Mucosa of stomach (tissue), 1 donor: Measurements from ENCODE around the gene SKAP1.

Experiments used
- H3K27me3 ChIP-seq: one replicate; pipeline ENCODE4 v1.7.0; 2013; ENCODE audit warnings: mild to moderate bottlenecking, low read length; ENCODE audit not compliant: control insufficient read depth, insufficient read depth
- H3K36me3 ChIP-seq: one replicate; pipeline ENCODE4 v1.7.0; 2013; ENCODE audit warnings: low read length; ENCODE audit not compliant: control insufficient read depth, insufficient read depth
- H3K4me1 ChIP-seq: one replicate; pipeline ENCODE4 v1.7.0; 2013; ENCODE audit warnings: mild to moderate bottlenecking, low read length; ENCODE audit not compliant: control insufficient read depth, insufficient read depth
- H3K4me3 ChIP-seq: one replicate; pipeline ENCODE4 v1.7.0; 2013; ENCODE audit warnings: low read length
- H3K9ac ChIP-seq: one replicate; pipeline ENCODE4 v1.7.0; 2013; ENCODE audit warnings: mild to moderate bottlenecking, low read length, moderate library complexity
- H3K9me3 ChIP-seq: one replicate; pipeline ENCODE4 v1.7.0; 2013; ENCODE audit warnings: mild to moderate bottlenecking, low read length, moderate library complexity; ENCODE audit not compliant: control insufficient read depth
- donor health status: Pancreatic carcinoma.

The SKAP1 gene

GRCh38 chr17:48241131-48241591, 188.9 kb downstream of the SKAP1 start:
- Histone ChIP-seq H3K9me3 (no peaks in the 10 kb centered on the region), H3K4me3 (no peak overlapping the region), H3K27me3 (no peaks in the 10 kb centered on the region), H3K9ac (no peak overlapping the region), H3K4me1 (no peaks in the 10 kb centered on the region), H3K36me3 (no peaks in the 10 kb centered on the region)

- H3K9ac ChIP-seq, result no peak overlapping the region
These were observed 189.4 kb downstream of the SKAP1 start for GRCh38 chr17:48240562-48241130.

GRCh38 chr17:48240122-48240521, 189.9 kb downstream of the SKAP1 start:
- no peak overlapping the region for H3K9ac ChIP-seq
- H3K36me3 ChIP-seq, result no peaks in the 10 kb centered on the region
- H3K4me3 ChIP-seq, result no peak overlapping the region
- no peaks in the 10 kb centered on the region for H3K27me3 ChIP-seq
- H3K9me3 ChIP-seq, result no peaks in the 10 kb centered on the region
- no peaks in the 10 kb centered on the region for H3K4me1 ChIP-seq

More at GRCh38 chr17:48240562-48241130, 189.4 kb downstream of the SKAP1 start:
- Histone ChIP-seq H3K27me3 (no peaks in the 10 kb centered on the region), H3K9me3 (no peaks in the 10 kb centered on the region), H3K36me3 (no peaks in the 10 kb centered on the region), H3K4me3 (no peak overlapping the region), H3K4me1 (no peaks in the 10 kb centered on the region)

- no peaks in the 10 kb centered on the region for H3K9me3 ChIP-seq
- no peaks in the 10 kb centered on the region for H3K4me1 ChIP-seq
- H3K27me3 ChIP-seq, result no peaks in the 10 kb centered on the region
- no peaks in the 10 kb centered on the region for H3K36me3 ChIP-seq
- H3K4me3 ChIP-seq, result no peak overlapping the region
- H3K9ac ChIP-seq, result no peak overlapping the region
These were observed 190.4 kb downstream of the SKAP1 start for GRCh38 chr17:48239603-48239995.

GRCh38 chr17:48238933-48239602, 190.9 kb downstream of the SKAP1 start:
- no peaks in the 10 kb centered on the region for H3K27me3 ChIP-seq

GRCh38 chr17:48237456-48237855, 192.6 kb downstream of the SKAP1 start:
- H3K36me3 ChIP-seq, result no peaks in the 10 kb centered on the region
- H3K27me3 ChIP-seq, result no peaks in the 10 kb centered on the region
- H3K4me3 ChIP-seq, result no peak overlapping the region
- H3K9me3 ChIP-seq, result no peaks in the 10 kb centered on the region
- no peaks in the 10 kb centered on the region for H3K4me1 ChIP-seq
- H3K9ac ChIP-seq, result no peak overlapping the region

More at GRCh38 chr17:48238933-48239602, 190.9 kb downstream of the SKAP1 start:
- Histone ChIP-seq H3K4me1 (no peaks in the 10 kb centered on the region), H3K9ac (no peak overlapping the region), H3K4me3 (no peak overlapping the region), H3K9me3 (no peaks in the 10 kb centered on the region), H3K36me3 (no peaks in the 10 kb centered on the region)

GRCh38 chr17:48236681-48237134, 193.3 kb downstream of the SKAP1 start:
- H3K9me3 ChIP-seq, result no peaks in the 10 kb centered on the region
- no peaks in the 10 kb centered on the region for H3K27me3 ChIP-seq

GRCh38 chr17:48234922-48235321, 195.1 kb downstream of the SKAP1 start:
- H3K9ac ChIP-seq, result no peak overlapping the region
- no peaks in the 10 kb centered on the region for H3K27me3 ChIP-seq
- no peaks in the 10 kb centered on the region for H3K36me3 ChIP-seq
- H3K4me1 ChIP-seq, result no peaks in the 10 kb centered on the region
- no peak overlapping the region for H3K4me3 ChIP-seq
- H3K9me3 ChIP-seq, result no peaks in the 10 kb centered on the region

More at GRCh38 chr17:48236681-48237134, 193.3 kb downstream of the SKAP1 start:
- no peak overlapping the region for H3K4me3 ChIP-seq
- H3K9ac ChIP-seq, result no peak overlapping the region
- H3K4me1 ChIP-seq, result no peaks in the 10 kb centered on the region
- no peaks in the 10 kb centered on the region for H3K36me3 ChIP-seq

GRCh38 chr17:48231995-48232959, 197.7 kb downstream of the SKAP1 start:
- Histone ChIP-seq H3K27me3 (peaks cover 6% of the 10 kb centered on the region), H3K36me3 (no peaks in the 10 kb centered on the region), H3K4me1 (no peaks in the 10 kb centered on the region), H3K9me3 (no peaks in the 10 kb centered on the region), H3K9ac (no peak overlapping the region), H3K4me3 (no peak overlapping the region)

- no peak overlapping the region for H3K4me3 ChIP-seq
- peaks cover 12% of the 10 kb centered on the region for H3K27me3 ChIP-seq
- no peak overlapping the region for H3K9ac ChIP-seq
- H3K4me1 ChIP-seq, result no peaks in the 10 kb centered on the region
- H3K9me3 ChIP-seq, result no peaks in the 10 kb centered on the region
- H3K36me3 ChIP-seq, result no peaks in the 10 kb centered on the region
These were observed 200.1 kb downstream of the SKAP1 start for GRCh38 chr17:48229936-48230335.

GRCh38 chr17:48228720-48229119, 201.3 kb downstream of the SKAP1 start:
- no peak overlapping the region for H3K9ac ChIP-seq
- H3K27me3 ChIP-seq, result peaks cover 12% of the 10 kb centered on the region
- H3K9me3 ChIP-seq, result no peaks in the 10 kb centered on the region

More at GRCh38 chr17:48228720-48229119, 201.3 kb downstream of the SKAP1 start:
- no peak overlapping the region for H3K4me3 ChIP-seq
- no peaks in the 10 kb centered on the region for H3K36me3 ChIP-seq
- H3K4me1 ChIP-seq, result no peaks in the 10 kb centered on the region
